MV-4-11 (cell line): ENCODE results near the gene CACNA1E.
A peak's percentile ranks its signal among the peaks of the same experiment; 100 is the strongest.

Experiments
- DNase-seq: peaks from one replicate; lab custom pipeline; 2025; lab: John Stamatoyannopoulos, UW

CACNA1E gene

GRCh38 chr1:181483285-181484195 lies at the start of gene CACNA1E:
Gene CACNA1E (plus strand): TSS chr1:181483517. CDS start chr1:181483745, 228 bp downstream.
- DNase-seq = no peak

- DNase-seq = no peak
These were observed 49.4 kb upstream of the CACNA1E start for GRCh38 chr1:181433931-181434330.

GRCh38 chr1:181438013-181438412 lies 45.3 kb upstream of the CACNA1E start:
- DNase-seq = peak; percentile 37

GRCh38 chr1:181440510-181440909 lies 42.8 kb upstream of the CACNA1E start:
- no peak for DNase-seq

- DNase-seq = no peak
These were observed 41.2 kb upstream of the CACNA1E start for GRCh38 chr1:181442181-181442525.

DNA sequence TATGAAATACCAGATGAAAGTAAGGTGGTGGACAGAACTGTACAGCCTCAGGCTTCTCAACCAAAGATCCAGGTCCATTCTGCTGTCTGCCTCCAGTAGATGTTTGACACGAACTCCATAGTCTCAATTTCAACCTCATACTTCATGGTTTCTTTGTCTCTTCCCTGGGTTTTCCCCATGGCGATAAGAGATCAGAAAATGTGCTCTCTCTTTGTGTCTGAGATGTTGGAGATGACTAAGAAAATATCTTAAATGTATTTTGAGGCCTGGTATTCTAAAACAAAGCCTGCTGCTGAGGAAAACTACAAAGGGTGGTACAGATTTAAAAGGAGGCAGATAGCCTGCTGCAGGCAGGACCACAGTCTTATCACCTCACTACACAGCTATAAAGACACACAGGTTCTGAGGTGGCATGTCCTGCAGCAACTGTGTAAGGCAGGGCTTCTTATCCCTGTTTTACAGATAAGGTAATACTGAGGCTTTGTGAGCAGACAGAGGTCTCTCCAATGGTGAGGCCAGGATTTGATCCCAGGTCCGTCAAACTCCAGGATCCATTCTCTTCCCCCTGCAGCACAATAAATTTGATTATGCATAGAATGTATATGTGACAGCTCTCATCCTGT lies 40.0 kb upstream of the CACNA1E start:
- no peak for DNase-seq

- DNase-seq = no peak
These were observed 37.9 kb upstream of the CACNA1E start for GRCh38 chr1:181445436-181445835.

DNA sequence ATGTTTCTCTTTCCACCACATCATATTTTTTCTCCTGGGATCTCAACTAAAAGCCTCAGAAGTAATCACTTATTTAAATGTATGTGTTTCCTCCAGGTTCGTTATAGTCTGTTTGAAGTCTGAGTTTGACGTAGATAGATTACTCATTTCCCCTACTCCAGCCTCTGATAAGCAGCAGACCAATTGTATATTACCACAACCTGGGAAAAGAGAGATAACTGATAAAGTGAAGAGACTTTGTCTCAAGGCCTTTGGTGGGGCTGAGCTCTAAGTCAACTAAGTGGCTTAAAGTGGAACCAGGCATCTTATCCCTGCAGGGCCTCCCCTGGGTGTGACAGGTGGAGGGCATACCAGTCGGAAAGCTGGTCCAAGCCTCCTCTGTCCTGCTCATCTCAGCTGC lies 34.9 kb upstream of the CACNA1E start:
- DNase-seq = no peak

- no peak for DNase-seq
These were observed 31.6 kb upstream of the CACNA1E start for GRCh38 chr1:181451661-181452230.

- DNase-seq = no peak
These were observed 30.6 kb upstream of the CACNA1E start for GRCh38 chr1:181452746-181453145.

DNA sequence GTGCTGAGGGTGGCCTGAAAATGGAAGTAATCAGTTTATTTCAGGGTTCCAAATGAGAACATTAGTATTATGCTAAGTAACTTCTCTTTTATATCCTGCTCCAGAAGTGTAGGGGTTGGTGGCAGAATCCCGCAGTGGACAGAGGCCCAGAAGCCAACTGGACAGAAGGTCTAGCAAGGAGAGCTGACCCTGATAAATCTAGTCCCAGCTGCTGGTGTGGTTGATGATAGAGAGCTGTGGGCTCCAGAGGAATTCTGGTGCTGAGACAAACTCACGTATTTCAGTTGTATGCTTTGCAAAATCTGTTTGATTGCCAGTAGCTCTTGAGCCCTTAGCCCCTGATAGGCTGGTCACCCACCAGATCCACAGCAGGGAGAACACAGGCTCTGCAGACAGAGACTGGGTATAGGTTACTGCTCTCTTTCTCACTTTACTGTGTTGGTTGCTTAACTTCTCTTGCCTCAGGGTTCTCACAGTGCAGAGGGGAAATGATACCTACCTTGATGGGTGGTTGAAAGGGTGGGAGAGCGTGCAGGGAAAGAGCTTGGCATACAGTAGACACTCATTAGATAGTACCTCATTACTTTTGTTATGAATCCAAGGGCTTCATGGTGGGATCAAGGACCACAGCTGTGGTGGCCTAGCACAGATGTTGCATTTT lies 29.6 kb upstream of the CACNA1E start:
- no peak for DNase-seq

DNA sequence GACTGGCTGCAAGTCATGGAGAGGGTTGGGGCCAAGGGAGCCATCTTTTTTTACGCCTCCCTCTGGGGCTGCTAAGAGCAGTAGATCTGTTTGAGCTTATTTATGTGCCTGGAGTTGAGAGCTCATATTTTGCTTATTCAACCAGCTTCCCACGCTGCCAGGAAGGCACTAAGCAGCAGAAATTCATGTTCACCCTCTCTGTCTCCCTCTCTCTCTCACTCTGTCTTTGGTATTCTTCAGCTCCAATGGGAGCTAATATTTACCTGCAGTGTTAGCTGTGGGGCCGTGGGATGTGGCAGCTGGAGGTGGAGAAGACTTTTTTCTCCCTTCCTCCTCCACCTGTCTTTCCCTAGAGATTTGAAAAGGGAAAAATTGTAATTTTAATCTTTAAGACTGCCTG lies 26.8 kb upstream of the CACNA1E start:
- no peak for DNase-seq

DNA sequence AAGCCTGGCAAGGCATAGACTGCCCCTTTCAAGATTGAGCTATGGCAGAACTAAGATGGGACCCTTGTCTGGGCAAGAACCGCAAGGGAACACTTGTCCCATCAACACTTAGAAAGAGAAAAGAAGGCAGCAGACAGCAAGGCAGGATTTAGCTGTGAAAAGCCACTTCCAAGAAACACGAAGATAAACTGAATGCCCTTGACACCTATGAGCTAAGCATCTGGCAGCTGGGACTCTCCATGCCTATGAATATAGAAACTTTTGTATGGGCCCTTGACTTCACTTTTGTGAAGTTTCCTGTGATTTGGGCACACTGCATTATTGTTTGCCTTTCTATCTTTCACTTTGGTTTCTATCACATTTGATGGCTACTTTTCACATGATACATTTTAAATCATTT lies 24.9 kb upstream of the CACNA1E start:
- DNase-seq = no peak

- DNase-seq = no peak
These were observed 24.2 kb upstream of the CACNA1E start for GRCh38 chr1:181459067-181459466.

DNA sequence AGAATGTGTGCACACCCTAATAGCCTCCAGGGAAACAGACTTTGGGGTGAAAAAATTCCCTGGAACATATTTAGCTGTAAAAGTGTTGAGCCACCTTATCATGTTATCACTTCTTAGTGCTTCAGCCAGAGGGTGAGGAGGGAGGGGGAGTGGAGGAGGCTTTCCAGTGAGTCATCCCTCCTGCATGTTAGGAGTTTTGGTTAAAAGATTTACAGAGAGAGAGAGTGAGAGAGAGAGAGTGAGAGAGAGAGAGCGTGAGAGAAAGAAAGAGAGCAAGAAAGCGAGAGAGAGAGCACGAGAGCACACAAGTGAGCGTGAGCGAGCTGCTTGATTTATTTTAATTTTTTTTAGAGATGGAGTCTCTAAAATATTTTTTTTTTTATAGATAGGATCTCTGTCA lies 13.5 kb upstream of the CACNA1E start:
- DNase-seq = peak; percentile 44

GRCh38 chr1:181475580-181475979 lies 7.7 kb upstream of the CACNA1E start:
- no peak for DNase-seq

- DNase-seq = no peak
These were observed 6.7 kb upstream of the CACNA1E start for GRCh38 chr1:181476581-181476980.

DNA sequence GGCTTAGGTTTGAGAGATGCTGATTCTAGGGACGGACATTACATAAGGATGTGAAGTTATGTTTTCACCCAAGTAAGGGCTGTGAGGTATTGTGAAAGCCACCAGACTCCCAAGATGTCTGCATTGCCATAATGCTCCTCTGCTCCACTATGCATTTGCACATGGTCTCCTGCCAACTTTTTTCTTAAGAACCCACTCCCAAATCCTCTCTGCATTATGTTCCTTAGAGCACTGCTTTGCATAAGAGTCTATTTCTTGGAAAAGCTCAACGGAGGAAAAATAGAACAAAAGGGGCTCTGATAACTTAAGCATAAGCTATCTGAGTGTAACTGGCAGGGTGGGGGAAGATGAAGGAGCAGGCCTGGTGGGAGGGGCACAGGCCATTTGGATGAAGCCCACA lies 5.0 kb upstream of the CACNA1E start:
- no peak for DNase-seq

DNA sequence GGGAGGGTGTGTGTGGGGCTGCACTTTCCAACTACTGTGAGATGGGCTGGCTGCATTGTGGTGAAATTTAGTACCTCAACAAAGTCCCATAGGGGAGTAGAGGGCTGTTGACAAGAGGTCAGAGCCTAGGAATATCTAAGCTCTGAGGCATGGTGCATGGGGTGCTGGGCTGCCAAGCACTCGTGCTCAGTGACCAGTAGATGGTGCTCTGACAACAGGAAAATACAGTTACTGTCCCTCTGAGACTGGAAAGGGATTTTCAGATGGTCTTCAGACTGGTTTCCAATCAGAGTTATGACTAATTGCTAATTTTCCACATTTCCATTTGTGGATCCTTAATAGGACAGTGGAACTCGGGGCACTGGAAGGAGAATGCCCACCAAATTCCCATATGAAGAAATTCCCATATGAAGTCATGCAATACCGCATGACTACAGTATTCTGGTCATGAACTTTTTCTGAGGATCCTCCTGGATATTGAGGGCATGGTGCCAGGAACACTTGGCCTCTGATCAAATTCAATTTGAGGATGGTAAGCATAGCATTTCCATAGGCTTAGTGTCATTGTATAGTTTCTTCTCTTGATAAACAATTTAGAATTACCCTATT lies 4.1 kb upstream of the CACNA1E start:
- DNase-seq = peak; percentile 55

DNA sequence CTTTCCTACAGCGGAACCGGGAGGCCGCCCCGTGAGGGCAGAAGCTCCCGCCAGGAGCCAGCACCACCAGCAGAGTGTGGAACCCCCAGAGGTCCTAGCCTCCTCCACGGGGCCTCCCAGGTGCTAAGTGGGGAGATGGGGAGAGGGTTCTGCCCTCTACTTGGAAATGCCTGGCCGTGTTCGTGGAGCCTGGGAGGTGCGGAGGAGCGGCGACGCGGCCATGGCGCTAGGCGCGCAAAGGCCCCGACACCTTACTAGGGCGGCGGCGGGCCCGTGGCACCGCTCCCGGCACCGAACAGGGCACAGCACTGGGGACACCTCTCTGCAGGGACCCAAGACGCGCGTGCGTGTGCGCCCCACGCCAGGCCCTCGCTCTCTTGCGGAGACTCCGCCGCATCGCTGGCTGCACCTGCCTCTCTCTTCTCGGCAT lies 1.3 kb upstream of the CACNA1E start:
- DNase-seq = no peak

- no peak for DNase-seq
These were observed 614 bp upstream of the CACNA1E start for GRCh38 chr1:181482521-181483284.
